Chondrocyte (in vitro differentiated cells): ENCODE results near the gene ZNF217. TPM values are rescaled to one million over a fixed set of nuclear protein-coding genes. Genes with fewer than 3 reads are reported as not detected.
"Not testable (repeated sequence)": the region's sequence is repeated elsewhere in the genome, so short reads cannot be mapped to it uniquely, and the experiment has no call there.

Source experiments
- DNase-seq: peaks from one replicate; pipeline ENCODE4 v3.0.0; 2021; ENCODE audit warnings: mixed read lengths, low spot score
- H3K27ac Mint-ChIP-seq: one replicate; pipeline ENCODE4 v1.8.0; 2021; ENCODE audit warnings: mild to moderate bottlenecking, moderate library complexity, mixed read lengths; ENCODE audit not compliant: unreplicated experiment
- H3K27me3 Mint-ChIP-seq: 2 replicates; pipeline ENCODE4 v1.8.0; 2021; ENCODE audit warnings: low read depth, mixed read lengths
- H3K36me3 Mint-ChIP-seq: 2 replicates; pipeline ENCODE4 v1.8.0; 2021; ENCODE audit warnings: low read depth, mixed read lengths
- H3K4me1 Mint-ChIP-seq: 2 replicates; pipeline ENCODE4 v1.8.0; 2021; ENCODE audit warnings: low read depth, mild to moderate bottlenecking, mixed read lengths
- H3K4me3 Mint-ChIP-seq: one replicate; pipeline ENCODE4 v1.8.0; 2021; ENCODE audit warnings: mild to moderate bottlenecking, moderate library complexity, mixed read lengths; ENCODE audit not compliant: unreplicated experiment
- H3K9me3 Mint-ChIP-seq: 2 replicates; pipeline ENCODE4 v1.8.0; 2021; ENCODE audit warnings: low read depth, mixed read lengths
- total RNA-seq: library from RNA; stranded (reverse); gene quantifications from 3 replicates; pipeline ENCODE4 v1.2.1, GENCODE V29; 2021
- TF ChIP-seq, protein P1 (sequence below): fragments of 200-600 bp; sonication (generic); IDR thresholded peaks from 2 replicates; pipeline ENCODE4 v1.5.0; 2021; ENCODE audit warnings: antibody characterized with exemption, mild to moderate bottlenecking, moderate library complexity

Gene ZNF217
- total RNA-seq, 1 donor from 2014 or later, result 28.7 TPM

DNA sequence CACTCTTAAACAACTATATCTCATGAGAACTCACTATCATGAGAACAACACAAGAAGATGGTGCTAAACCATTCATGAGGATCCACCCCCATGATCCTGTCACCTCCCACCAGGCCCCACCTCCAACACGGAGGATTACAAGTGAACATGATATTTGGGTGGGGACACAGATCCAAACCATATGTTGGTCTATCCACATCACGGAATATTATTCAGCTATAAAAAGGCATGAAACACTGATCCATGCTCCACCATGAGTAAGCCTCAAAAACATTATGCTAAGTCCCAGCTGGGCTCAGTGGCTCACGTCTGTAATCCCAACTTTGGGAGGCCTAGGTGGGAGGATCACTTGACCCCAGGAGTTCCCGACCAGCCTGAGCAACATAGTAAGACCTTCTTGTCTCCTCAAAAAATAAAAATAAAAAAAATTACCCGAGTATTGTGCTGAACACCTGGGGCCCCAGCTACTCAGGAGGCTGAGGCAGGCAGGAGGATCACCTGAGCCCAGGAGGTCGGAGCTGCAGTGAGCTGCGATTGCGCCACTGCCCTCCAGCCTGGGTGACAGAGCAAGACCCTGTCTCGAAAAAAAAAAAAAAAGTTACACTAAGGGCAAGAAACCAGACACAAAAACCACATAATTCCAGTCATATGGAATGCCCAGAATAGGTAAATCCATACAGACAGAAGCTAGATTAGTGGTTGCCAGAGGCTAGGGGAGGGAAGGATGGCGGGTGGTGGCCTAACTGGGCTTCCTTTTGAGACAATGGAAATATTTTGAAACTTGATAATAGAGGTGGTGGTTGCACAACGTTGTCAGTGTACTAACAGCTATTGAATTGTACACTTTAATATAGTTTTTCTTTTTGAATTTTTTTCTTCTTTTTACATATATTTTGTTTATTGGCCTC is 43.1 kb downstream of the ZNF217 start:
- H3K4me1 Mint-ChIP-seq, result peaks cover 5% of the 10 kb centered on the region
- DNase-seq, result no peak
- no peak overlapping the region for H3K27ac Mint-ChIP-seq
- no peaks in the 10 kb centered on the region for H3K27me3 Mint-ChIP-seq
- TF ChIP-seq, protein P1, sequence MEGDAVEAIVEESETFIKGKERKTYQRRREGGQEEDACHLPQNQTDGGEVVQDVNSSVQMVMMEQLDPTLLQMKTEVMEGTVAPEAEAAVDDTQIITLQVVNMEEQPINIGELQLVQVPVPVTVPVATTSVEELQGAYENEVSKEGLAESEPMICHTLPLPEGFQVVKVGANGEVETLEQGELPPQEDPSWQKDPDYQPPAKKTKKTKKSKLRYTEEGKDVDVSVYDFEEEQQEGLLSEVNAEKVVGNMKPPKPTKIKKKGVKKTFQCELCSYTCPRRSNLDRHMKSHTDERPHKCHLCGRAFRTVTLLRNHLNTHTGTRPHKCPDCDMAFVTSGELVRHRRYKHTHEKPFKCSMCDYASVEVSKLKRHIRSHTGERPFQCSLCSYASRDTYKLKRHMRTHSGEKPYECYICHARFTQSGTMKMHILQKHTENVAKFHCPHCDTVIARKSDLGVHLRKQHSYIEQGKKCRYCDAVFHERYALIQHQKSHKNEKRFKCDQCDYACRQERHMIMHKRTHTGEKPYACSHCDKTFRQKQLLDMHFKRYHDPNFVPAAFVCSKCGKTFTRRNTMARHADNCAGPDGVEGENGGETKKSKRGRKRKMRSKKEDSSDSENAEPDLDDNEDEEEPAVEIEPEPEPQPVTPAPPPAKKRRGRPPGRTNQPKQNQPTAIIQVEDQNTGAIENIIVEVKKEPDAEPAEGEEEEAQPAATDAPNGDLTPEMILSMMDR, result no peak
- H3K9me3 Mint-ChIP-seq, result no peaks in the 10 kb centered on the region
- H3K36me3 Mint-ChIP-seq, result no peaks in the 10 kb centered on the region
- no peak overlapping the region for H3K4me3 Mint-ChIP-seq

DNA sequence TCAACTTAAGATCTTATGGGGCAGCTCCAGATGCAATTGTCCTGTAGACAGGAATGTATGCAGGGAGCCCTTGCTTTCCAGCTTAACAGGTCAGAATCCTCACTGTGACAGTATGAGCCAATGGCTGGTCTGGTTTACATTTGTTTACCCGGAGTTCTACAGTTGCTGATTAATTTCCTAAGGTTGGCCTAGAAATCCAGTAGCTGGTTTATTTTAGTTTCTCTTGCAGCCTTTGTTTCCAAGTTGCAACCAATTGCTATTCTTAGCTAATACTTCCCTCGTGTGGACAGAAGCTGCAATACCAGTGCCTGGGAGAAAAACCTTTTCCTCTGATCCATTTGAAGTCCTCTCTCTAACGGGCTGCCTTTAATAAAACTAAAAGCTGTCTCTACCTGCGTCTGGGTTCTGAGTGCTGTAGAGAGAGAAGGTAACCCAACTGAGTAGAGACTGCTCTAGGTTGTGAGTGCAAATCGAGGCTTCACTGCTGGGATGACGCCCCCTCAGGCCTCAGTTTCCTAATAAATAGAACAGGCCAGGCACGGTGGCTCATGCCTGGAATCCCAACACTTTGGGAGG is 45.9 kb downstream of the ZNF217 start:
- no peaks in the 10 kb centered on the region for H3K27me3 Mint-ChIP-seq
- no peaks in the 10 kb centered on the region for H3K36me3 Mint-ChIP-seq
- H3K27ac Mint-ChIP-seq, result no peak overlapping the region
- no peak overlapping the region for H3K4me3 Mint-ChIP-seq
- peaks cover 5% of the 10 kb centered on the region for H3K4me1 Mint-ChIP-seq
- DNase-seq, result no peak
- H3K9me3 Mint-ChIP-seq, result no peaks in the 10 kb centered on the region
- TF ChIP-seq, protein P1, result peak; percentile 87

DNA sequence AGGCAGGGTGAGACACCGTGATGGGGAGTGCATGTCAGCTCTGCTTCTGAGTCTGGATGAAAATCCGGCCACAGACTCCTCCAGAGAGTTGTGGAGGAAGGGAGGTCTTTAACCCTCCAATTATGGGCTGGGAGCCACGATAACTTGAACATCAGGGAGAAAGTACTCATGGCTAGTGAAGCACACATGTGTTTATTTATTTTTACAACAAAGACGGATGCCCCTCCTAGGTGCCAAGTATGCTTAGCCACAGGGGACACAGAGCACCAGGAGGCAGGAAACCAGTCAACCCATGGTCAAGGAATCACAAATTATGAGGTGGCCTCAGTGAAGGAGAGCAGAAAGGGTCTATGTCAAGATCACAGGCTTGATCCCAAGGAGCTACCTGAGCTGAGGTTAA is 54.1 kb downstream of the ZNF217 start:
- no peak overlapping the region for H3K27ac Mint-ChIP-seq
- TF ChIP-seq, protein P1, result no peak
- H3K4me1 Mint-ChIP-seq, result no peaks in the 10 kb centered on the region
- no peaks in the 10 kb centered on the region for H3K27me3 Mint-ChIP-seq
- no peaks in the 10 kb centered on the region for H3K36me3 Mint-ChIP-seq
- DNase-seq, result no peak
- H3K9me3 Mint-ChIP-seq, result no peaks in the 10 kb centered on the region
- H3K4me3 Mint-ChIP-seq, result no peak overlapping the region

DNA sequence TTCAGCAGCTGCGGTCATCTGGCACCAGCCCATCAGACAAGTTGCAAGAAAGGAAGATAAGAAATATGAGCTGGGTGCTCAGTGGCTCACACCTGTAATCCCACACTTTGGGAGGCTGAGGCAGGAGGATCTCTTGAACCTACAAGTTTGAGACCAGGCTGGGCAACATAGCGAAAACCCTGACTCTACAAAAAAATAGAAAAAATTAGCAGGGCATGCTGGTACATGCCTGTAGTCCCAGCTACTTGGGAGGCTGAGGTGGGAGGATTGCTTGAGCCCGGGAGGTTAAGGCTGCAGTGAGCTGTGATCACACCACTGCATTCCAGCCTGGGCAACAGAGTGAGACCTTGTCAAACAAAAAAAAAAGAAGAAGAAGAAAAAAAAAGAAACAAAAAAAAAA is 57.3 kb downstream of the ZNF217 start:
- H3K27ac Mint-ChIP-seq, H3K4me3 Mint-ChIP-seq, H3K36me3 Mint-ChIP-seq, H3K9me3 Mint-ChIP-seq, DNase-seq, H3K27me3 Mint-ChIP-seq, H3K4me1 Mint-ChIP-seq: not testable (repeated sequence)

DNA sequence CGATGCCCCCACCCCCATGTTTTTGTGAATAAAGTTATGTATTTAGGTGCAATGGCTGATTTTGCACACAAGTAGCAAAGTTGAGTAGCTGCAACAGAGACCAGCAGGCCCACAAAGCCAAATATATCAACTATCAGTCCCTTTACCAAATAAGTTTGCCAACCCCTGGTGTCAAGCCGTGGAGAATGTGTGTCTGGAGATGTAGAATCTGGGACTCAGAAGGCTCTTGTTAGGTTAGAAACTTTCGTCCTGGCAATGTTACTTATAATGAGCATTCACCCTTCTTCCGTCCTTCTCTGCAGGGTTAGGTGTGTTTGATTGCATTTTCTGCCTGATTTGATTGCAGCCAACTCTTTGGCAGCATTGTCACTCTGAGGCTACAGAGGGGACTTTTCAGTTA is 57.8 kb downstream of the ZNF217 start:
- Mint-ChIP-seq H3K27me3 (no peaks in the 10 kb centered on the region), H3K4me1 (no peaks in the 10 kb centered on the region), H3K9me3 (no peaks in the 10 kb centered on the region), H3K4me3 (no peak overlapping the region), H3K36me3 (no peaks in the 10 kb centered on the region), H3K27ac (no peak overlapping the region)
- DNase-seq, result no peak
- TF ChIP-seq, protein P1, result no peak
